Suppressor macrophage (primary cell): Measurements from ENCODE around the gene ASIP.
"Not testable (repeated sequence)": the region's sequence is repeated elsewhere in the genome, so short reads cannot be mapped to it uniquely, and the experiment has no call there.

ENCODE experiments used
- DNase-seq, 4 experiments: peaks; one replicate each; pipeline ENCODE4 v3.0.0-alpha.2; 2020 to 2022

The ASIP gene

GRCh38 chr20:34243377-34243776 is 2.2 kb downstream of the ASIP start:
- DNase-seq = no peak

GRCh38 chr20:34246126-34246626 is 5.0 kb downstream of the ASIP start:
- DNase-seq = no peak

- peak; percentile 78 to 94 (median 89) for DNase-seq
Observed at GRCh38 chr20:34249291-34249690, 8.1 kb downstream of the ASIP start.

GRCh38 chr20:34250005-34250404 is 8.8 kb downstream of the ASIP start:
- DNase-seq = no peak

GRCh38 chr20:34251619-34252018 is 10.4 kb downstream of the ASIP start:
- peak in 3 of 4 experiments; percentile 30 to 42 (median 31) for DNase-seq

- not testable (repeated sequence) for DNase-seq
Observed at GRCh38 chr20:34252431-34253086, 11.3 kb downstream of the ASIP start.

- DNase-seq = no peak
Observed at GRCh38 chr20:34254979-34255378, 13.8 kb downstream of the ASIP start.

- DNase-seq = no peak
Observed at GRCh38 chr20:34256629-34257124, 15.5 kb downstream of the ASIP start.

GRCh38 chr20:34260208-34260942 is 19.2 kb downstream of the ASIP start:
- no peak for DNase-seq

- peak; percentile 73 to 90 (median 86) for DNase-seq
Observed at GRCh38 chr20:34262488-34263288, 21.5 kb downstream of the ASIP start.

- not testable (repeated sequence) for DNase-seq
Observed at GRCh38 chr20:34263468-34263867, 22.2 kb downstream of the ASIP start.

- no peak for DNase-seq
Observed at GRCh38 chr20:34264141-34264540, 22.9 kb downstream of the ASIP start.

GRCh38 chr20:34268145-34268544 is 26.9 kb downstream of the ASIP start:
- no peak for DNase-seq

- DNase-seq = peak in 3 of 4 experiments; percentile 40 to 73 (median 54)
Observed at GRCh38 chr20:34268851-34269636, 27.8 kb downstream of the ASIP start.

- DNase-seq = peak in 1 of 4 experiments; percentile 16
Observed at GRCh38 chr20:34269996-34270627, 28.9 kb downstream of the ASIP start.

GRCh38 chr20:34271956-34272355 is 30.7 kb downstream of the ASIP start:
- no peak for DNase-seq

- DNase-seq = no peak
Observed at GRCh38 chr20:34274694-34275093, 33.5 kb downstream of the ASIP start.

- no peak for DNase-seq
Observed at GRCh38 chr20:34281177-34281576, 40.0 kb downstream of the ASIP start.

GRCh38 chr20:34282041-34282440 is 40.8 kb downstream of the ASIP start:
- DNase-seq = peak in 3 of 4 experiments; percentile 55 to 58 (median 56)

GRCh38 chr20:34283844-34284243 is 42.6 kb downstream of the ASIP start:
- DNase-seq = no peak

GRCh38 chr20:34285450-34285849 is 44.2 kb downstream of the ASIP start:
- no peak for DNase-seq
